MM.1S (cell line): ENCODE data around the gene COQ3.

Experiments
- EZH2 ChIP-seq: fragments of 300-600 bp; sonication (generic); optimal IDR thresholded peaks from 2 replicates; pipeline ENCODE3; 2017; ENCODE audit warnings: low read depth, mild to moderate bottlenecking, antibody characterized with exemption, low read length, mixed read lengths
- TF ChIP-seq, protein P1 (sequence below): fragments of 300-600 bp; sonication (generic); IDR thresholded peaks from 2 replicates; pipeline ENCODE4 v1.5.1; 2016; ENCODE audit warnings: antibody characterized with exemption, low read length, mixed read lengths

- TF ChIP-seq, protein P1, sequence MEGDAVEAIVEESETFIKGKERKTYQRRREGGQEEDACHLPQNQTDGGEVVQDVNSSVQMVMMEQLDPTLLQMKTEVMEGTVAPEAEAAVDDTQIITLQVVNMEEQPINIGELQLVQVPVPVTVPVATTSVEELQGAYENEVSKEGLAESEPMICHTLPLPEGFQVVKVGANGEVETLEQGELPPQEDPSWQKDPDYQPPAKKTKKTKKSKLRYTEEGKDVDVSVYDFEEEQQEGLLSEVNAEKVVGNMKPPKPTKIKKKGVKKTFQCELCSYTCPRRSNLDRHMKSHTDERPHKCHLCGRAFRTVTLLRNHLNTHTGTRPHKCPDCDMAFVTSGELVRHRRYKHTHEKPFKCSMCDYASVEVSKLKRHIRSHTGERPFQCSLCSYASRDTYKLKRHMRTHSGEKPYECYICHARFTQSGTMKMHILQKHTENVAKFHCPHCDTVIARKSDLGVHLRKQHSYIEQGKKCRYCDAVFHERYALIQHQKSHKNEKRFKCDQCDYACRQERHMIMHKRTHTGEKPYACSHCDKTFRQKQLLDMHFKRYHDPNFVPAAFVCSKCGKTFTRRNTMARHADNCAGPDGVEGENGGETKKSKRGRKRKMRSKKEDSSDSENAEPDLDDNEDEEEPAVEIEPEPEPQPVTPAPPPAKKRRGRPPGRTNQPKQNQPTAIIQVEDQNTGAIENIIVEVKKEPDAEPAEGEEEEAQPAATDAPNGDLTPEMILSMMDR: no peak
- no peak for TF ChIP-seq EZH2
Measured at GRCh38 chr6:99412065-99412464, 18.1 kb upstream of the COQ3 start.
